Measurements from ENCODE around the gene ACE2. TPM values are rescaled to one million over a fixed set of nuclear protein-coding genes. Genes with fewer than 3 reads are reported as not detected.

Gene ACE2
- total and polyA plus RNA-seq, 2 donors (not counting 3 experiments of a cell fraction or from before 2014, with no cell fraction given), result not detected

GRCh38 chrX:15645266-15645665 is 44.5 kb upstream of the ACE2 start:
- Histone ChIP-seq H3K79me2 (ENCODE audit: control insufficient read depth, insufficient read depth, low read length) (no peaks in the 10 kb centered on the region), H3K4me2 (ENCODE audit: insufficient read depth, low read length) (no peak overlapping the region), H3K27me3 (ENCODE audit: control insufficient read depth in 2 of 2, insufficient read depth in 2 of 2, low read length in 2 of 2) (peaks cover 2 to 6% of the 10 kb centered on the region in 2 experiments), H3K9ac (replicated peaks; ENCODE audit: extremely low read depth, insufficient read depth, low read length) (no peak overlapping the region), H2AFZ (ENCODE audit: low read depth, low read length) (no peak overlapping the region), H3K4me3 (replicated peaks in 1 of 3; ENCODE audit: insufficient read depth in 1 of 3, low read depth in 1 of 3, low read length in 3 of 3) (no peak overlapping the region), H4K20me1 (replicated peaks; ENCODE audit: control insufficient read depth, extremely low read depth, insufficient read depth, low read length) (no peaks in the 10 kb centered on the region), H3K4me1 (ENCODE audit: control insufficient read depth, extremely low read depth, insufficient read depth, low read length) (no peaks in the 10 kb centered on the region), H3K9me3 (replicated peaks; ENCODE audit: control insufficient read depth, insufficient read depth, low read length) (no peaks in the 10 kb centered on the region), H3K9me1 (replicated peaks; ENCODE audit: control insufficient read depth, extremely low read depth, insufficient read depth, low read length) (no peaks in the 10 kb centered on the region), H3K27ac (ENCODE audit: insufficient read depth, low read depth, low read length) (no peak overlapping the region), H3K36me3 (ENCODE audit: control insufficient read depth in 2 of 2, extremely low read depth in 1 of 2, insufficient read depth in 2 of 2, low read length in 2 of 2) (no peaks in the 10 kb centered on the region)
- no peak for TF ChIP-seq CTCF (IDR thresholded peaks at IDR 0.05; ENCODE audit: extremely low read depth in 1 of 2, insufficient read depth in 1 of 2, low read depth in 1 of 2, low read length in 2 of 2)
- TF ChIP-seq, protein P1, sequence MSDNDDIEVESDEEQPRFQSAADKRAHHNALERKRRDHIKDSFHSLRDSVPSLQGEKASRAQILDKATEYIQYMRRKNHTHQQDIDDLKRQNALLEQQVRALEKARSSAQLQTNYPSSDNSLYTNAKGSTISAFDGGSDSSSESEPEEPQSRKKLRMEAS (IDR thresholded peaks at IDR 0.05; ENCODE audit: insufficient read depth, insufficient read length), result no peak
- no peak for TF ChIP-seq JUN (IDR thresholded peaks at IDR 0.05; ENCODE audit: borderline replicate concordance, insufficient read depth, insufficient read length, low read depth)
- no peak for TF ChIP-seq POLR2A (IDR thresholded peaks at IDR 0.05; ENCODE audit: low read depth, low read length)
- no peak for TF ChIP-seq MYC (IDR thresholded peaks at IDR 0.05; ENCODE audit: low read depth, low read length)
- TF ChIP-seq GATA2 (IDR thresholded peaks at IDR 0.05; ENCODE audit: insufficient read depth, insufficient read length, low read depth, low read length), result no peak
- no peak for TF ChIP-seq EZH2 (IDR thresholded peaks at IDR 0.05; ENCODE audit: borderline replicate concordance, low read depth, low read length, severe bottlenecking)
- TF ChIP-seq POLR2AphosphoS5 (IDR thresholded peaks at IDR 0.05; ENCODE audit: insufficient read depth, low read depth, low read length), result no peak
- TF ChIP-seq FOS (IDR thresholded peaks at IDR 0.05; ENCODE audit: borderline replicate concordance, insufficient read depth, low read length), result no peak
- BruUV-seq (replicated peaks), result no TSS peak
- intact Hi-C loops (cut with micrococcal nuclease), result loop anchor here (5.0 to 10.0 kb wide), 3 partner anchors 60 to 298 kb away; no protein-coding TSS in a partner anchor
- dilution Hi-C loops (cut with MboI; ENCODE audit: extremely low pct_ligation_motif_present, low sequenced_read_pairs), result no loop called here
- ChIA-PET POLR2A (no interaction called here), CTCF (interaction anchor here (2.2 kb wide), 1 partner anchor 77 kb away, joined by 8 read pairs; no protein-coding TSS in a partner anchor)
- DNase-seq (ENCODE audit: low read depth, low spot score) (no peak), FAIRE-seq (peak; percentile 24)

All from endothelial cell of umbilical vein (primary cell).